ENCODE data around the gene SIAH1.

GRCh38 chr16:48335961-48336360 lies 49.3 kb downstream of the SIAH1 start:
- no peak for TF ChIP-seq TEAD4 (CRISPR knock-in tag; IDR thresholded peaks at IDR 0.05)
- no peak for TF ChIP-seq USF2 (CRISPR knock-in tag; IDR thresholded peaks at IDR 0.05)
- TF ChIP-seq JUN (CRISPR knock-in tag; IDR thresholded peaks at IDR 0.05): no peak
- TF ChIP-seq ESRRA (CRISPR knock-in tag; IDR thresholded peaks at IDR 0.05; ENCODE audit: borderline replicate concordance): no peak

Measured in WTC11 (cell line).